Left hindlimb (tissue), 1 donor: ENCODE data around the gene KRTAP5-2.

Source experiments
- DNase-seq: peaks from one replicate; pipeline ENCODE4 v3.0.0-alpha.2; 2018

Gene KRTAP5-2

DNA sequence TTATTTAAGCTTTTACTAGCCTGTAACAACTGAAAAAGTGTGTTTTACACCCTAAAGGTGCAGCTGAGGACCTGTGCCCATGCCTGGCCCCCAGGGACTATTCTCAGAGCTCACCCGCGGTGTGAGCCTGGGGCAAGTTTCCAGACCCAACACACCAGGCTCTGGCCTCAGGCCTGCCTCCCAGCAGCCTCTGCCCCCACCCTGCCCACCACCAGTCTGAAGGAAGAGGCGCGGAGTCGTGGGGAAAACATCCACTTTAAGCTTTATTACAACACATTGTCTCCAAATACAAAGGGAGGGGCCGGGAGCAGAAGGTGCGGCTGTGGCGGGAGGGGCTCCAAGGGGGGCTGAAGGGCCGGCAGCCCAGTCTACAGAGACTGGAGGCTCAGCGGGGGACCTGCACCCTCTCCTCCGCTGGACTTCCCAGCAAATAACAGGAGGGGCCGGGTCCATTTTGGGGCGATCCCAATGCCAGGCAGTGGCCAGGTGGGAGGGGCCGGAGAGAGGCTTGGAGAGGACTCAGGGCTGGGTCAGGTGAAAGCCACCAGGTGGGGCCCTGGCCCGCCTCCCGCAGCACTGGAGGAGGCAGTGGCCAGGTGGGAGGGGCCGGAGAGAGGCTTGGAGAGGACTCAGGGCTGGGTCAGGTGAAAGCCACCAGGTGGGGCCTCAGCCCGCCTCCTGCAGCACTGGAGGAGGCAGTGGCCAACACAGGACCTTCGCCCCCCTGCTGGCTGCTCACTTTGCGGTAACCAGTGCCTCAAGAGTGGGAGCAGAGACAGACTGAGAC lies 44.1 kb downstream of the KRTAP5-2 start:
- DNase-seq, result no peak

DNA sequence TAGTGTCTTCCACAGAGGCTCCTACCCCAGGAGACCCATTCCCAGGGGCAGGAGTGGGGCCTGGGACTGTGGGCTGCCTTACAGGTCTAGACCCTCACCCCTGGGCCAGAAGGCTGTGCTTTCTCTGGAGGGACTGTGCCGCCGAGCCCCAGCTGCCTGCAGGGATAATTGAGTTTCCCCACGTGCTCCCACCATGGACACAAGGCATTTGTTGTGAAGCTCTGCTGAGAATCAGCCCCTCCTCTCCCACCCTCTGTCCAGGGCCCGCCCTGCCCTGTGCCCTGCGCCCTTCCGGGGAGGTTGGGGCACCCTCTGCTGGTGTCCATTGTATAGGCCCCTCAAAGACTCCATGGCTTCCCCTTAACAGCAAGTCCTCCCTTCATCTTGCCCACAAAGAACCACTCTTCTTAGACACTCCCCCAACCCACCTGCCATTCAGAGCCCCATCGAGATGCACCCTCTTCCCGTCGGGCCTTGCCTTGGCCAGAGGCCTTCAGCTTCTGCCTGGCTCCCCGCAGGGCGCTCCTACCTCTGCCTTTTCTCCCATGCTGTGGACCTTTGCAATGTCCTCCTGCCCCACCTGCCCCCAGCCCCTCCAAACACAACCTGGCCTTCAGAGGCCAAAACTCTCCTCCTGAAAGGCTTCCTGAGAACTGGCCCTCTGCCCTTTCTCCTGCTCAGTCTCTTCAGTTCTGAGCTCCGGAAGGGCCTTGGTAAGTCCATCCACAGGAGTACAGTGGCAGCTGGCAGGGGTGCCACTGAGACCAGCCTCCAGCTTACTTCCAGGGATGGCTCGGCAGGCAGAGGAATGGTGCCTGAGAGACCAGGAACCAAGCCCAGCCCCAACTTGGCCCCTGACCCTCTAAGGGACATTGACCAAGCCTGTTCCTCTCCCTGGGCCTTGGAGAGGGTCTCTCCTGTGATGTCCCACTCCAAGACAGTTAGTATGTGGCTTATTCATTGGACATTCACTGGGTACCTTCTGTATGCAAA lies 48.5 kb downstream of the KRTAP5-2 start:
- no peak for DNase-seq

DNA sequence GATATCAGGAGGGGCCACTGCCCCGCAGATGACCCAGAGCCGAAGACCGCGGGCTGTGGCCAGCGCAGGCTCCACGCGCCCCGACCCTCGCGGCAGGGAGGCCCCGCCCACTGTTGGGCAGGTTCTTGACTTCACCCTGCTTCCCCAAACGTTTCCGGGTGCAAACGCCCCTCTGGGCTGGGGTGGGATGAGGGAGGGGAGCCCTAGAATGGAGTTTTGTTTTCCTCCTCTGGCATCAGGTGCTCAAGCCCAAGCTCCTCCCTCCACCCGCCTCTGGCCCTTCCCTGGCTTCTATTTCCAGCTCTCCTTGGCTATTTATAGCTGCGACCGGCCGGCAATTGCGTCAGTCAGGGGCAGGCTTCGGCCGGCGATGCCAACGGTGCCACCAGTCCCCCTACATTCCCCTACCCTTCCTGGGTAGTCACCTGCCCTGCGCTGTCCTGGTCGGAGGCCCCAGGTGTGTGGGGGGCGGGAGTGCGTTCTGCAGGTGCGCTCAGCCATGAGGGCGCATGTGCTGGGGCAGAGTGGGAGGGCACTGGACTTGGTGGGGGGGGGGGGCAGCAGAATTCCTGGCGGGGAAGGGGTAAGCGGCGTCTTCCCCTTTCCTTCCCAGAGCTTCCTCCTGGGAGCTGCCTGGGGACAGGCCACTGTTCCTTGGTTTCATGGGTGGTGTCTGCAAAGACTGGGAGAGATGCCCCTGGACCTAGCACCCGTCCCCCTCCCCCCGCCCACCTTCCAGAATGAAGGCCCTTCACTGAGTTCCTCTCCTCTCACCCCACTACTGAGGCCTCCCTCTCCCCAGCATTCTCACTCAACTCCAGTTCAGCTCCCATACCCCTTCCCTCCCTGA lies 49.6 kb downstream of the KRTAP5-2 start:
- DNase-seq, result no peak

DNA sequence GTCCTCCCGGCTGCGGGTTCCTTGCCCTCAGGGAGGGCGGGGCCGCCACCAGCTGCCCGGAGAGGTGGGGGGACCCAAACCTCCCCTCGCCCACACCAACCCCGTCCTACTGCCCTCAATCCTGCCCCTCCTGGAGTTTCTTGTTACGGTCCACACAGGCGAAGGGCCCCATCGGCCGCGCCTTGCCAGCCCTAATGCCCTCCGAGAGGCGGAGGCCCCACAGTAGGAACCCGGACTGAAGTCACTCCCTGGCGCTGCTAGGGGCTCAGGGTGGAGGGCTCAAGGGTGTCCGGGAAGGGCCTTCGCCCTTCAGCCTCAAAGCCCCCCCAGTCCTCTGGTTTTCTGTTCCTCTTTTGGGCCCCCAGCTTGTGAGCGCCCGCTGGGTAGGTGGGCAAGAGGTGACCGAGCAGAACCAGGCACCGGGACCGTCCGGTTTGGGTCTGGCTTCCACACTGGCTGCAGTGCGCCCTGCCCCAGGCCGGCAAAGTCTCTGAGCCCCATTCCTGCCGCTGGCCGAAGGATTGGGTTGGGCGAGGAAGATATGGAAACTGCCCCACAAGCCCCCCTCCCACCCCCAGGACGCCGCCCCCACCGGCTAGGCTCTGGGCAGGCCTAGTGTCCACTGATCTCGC lies 50.5 kb downstream of the KRTAP5-2 start:
- DNase-seq, result no peak
